Endodermal cell (in vitro differentiated cells): ENCODE data around the gene CDC45. TPM values are rescaled to one million over a fixed set of nuclear protein-coding genes. Genes with fewer than 3 reads are reported as not detected.
"Not testable (repeated sequence)": the region's sequence is repeated elsewhere in the genome, so short reads cannot be mapped to it uniquely, and the experiment has no call there.

ENCODE experiments used
- DNase-seq: peaks from one replicate; pipeline ENCODE4 v3.0.0-alpha.2; 2017
- H3K27ac ChIP-seq: 2 replicates; pipeline ENCODE4 v1.5.1; 2013; ENCODE audit warnings: mild to moderate bottlenecking, low read depth, low read length, moderate library complexity
- H3K27me3 ChIP-seq: 2 replicates; pipeline ENCODE4 v1.6.1; 2013; ENCODE audit warnings: mild to moderate bottlenecking, low read length, moderate library complexity; ENCODE audit not compliant: insufficient read depth, control insufficient read depth, poor library complexity, severe bottlenecking
- H3K36me3 ChIP-seq: 2 replicates; pipeline ENCODE4 v1.7.0; 2013; ENCODE audit warnings: mild to moderate bottlenecking, low read length, moderate library complexity; ENCODE audit not compliant: control insufficient read depth, insufficient read depth
- H3K4me1 ChIP-seq: one replicate; pipeline ENCODE4 v1.7.0; 2013; ENCODE audit warnings: low read length; ENCODE audit not compliant: control insufficient read depth, insufficient read depth
- H3K4me3 ChIP-seq: 2 replicates; pipeline ENCODE4 v1.5.1; 2013; ENCODE audit warnings: mild to moderate bottlenecking, low read length, moderate library complexity
- H3K9ac ChIP-seq: 2 replicates; pipeline ENCODE4 v1.6.1; 2013; ENCODE audit warnings: mild to moderate bottlenecking, low read length, moderate library complexity; ENCODE audit not compliant: poor library complexity, severe bottlenecking; ENCODE audit errors: extremely low read depth
- H3K9me3 ChIP-seq: 2 replicates; pipeline ENCODE4 v1.6.1; 2013; ENCODE audit warnings: mild to moderate bottlenecking, low read length, moderate library complexity; ENCODE audit not compliant: control insufficient read depth
- H3K27ac Mint-ChIP-seq: 2 replicates; pipeline ENCODE4 v1.8.0; 2020; ENCODE audit warnings: mixed read lengths
- H3K27me3 Mint-ChIP-seq: 2 replicates; pipeline ENCODE4 v1.8.0; 2021; ENCODE audit warnings: mild to moderate bottlenecking, mixed read lengths; ENCODE audit not compliant: insufficient read depth
- H3K36me3 Mint-ChIP-seq: 2 replicates; pipeline ENCODE4 v1.8.0; 2020; ENCODE audit warnings: low read depth, mixed read lengths
- H3K4me1 Mint-ChIP-seq: 2 replicates; pipeline ENCODE4 v1.8.0; 2020; ENCODE audit warnings: mixed read lengths
- H3K4me3 Mint-ChIP-seq: 2 replicates; pipeline ENCODE4 v1.8.0; 2020; ENCODE audit warnings: mild to moderate bottlenecking, moderate library complexity, mixed read lengths
- H3K9me3 Mint-ChIP-seq: 2 replicates; pipeline ENCODE4 v1.8.0; 2020; ENCODE audit warnings: mild to moderate bottlenecking, mixed read lengths
- WGBS, 2 experiments: methylation state at CpG; one replicate each; pipeline versions ENCODE4 v1.1.5 to v1.1.7; 2013; ENCODE audit warnings: missing lambda C conversion rate in 2 of 2, mixed read lengths in 1 of 2; ENCODE audit not compliant: insufficient coverage in 1 of 2, insufficient read length in 1 of 2; 5-methylcytosine and 5-hydroxymethylcytosine counted together
- total RNA-seq, 2 donors: library from RNA; stranded (reverse); fragmentation: NEBNext Ultra II Directional in 1 of 2; extraction: Animal tissue kit (Norgen Biotek cat#: 25700) in 1 of 2; gene quantifications; 2 replicates in 1 of 2; 3 replicates in 1 of 2; pipeline ENCODE4 v1.2.1, GENCODE V29; 2021
- TF ChIP-seq, protein P1 (sequence below): fragments of 200-600 bp; sonication (generic); conservative IDR thresholded peaks from 2 replicates; pipeline ENCODE4 v1.5.0; 2021; ENCODE audit warnings: antibody characterized with exemption, mild to moderate bottlenecking

CDC45 gene
- total RNA-seq, 2 donors from 2014 or later: 30.3 to 31.2 TPM

DNA sequence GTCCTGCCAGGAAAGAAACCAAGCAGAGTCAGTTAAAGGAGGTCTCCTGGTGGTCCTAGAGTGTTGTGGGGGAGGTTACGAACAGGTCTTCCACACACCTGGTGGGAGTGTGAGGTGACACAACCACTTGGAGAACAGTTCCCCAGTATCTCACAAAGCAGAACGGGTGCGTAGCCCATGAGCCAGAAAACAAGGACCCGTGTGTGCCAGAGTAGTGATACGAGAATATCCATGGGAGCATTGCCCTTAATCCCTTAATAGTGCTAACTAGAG lies 66.2 kb downstream of the CDC45 start:
- Mint-ChIP-seq H3K36me3 (no peaks in the 10 kb centered on the region), H3K4me1 (no peaks in the 10 kb centered on the region), H3K27me3 (no peaks in the 10 kb centered on the region), H3K4me3 (no peak overlapping the region), H3K27ac (no peak overlapping the region), H3K9me3 (no peaks in the 10 kb centered on the region)
- Histone ChIP-seq H3K4me3 (no peak overlapping the region), H3K27ac (no peak overlapping the region), H3K27me3 (no peaks in the 10 kb centered on the region), H3K9ac (no peak overlapping the region), H3K36me3 (no peaks in the 10 kb centered on the region), H3K9me3 (no peaks in the 10 kb centered on the region), H3K4me1 (no peaks in the 10 kb centered on the region)
- TF ChIP-seq, protein P1, sequence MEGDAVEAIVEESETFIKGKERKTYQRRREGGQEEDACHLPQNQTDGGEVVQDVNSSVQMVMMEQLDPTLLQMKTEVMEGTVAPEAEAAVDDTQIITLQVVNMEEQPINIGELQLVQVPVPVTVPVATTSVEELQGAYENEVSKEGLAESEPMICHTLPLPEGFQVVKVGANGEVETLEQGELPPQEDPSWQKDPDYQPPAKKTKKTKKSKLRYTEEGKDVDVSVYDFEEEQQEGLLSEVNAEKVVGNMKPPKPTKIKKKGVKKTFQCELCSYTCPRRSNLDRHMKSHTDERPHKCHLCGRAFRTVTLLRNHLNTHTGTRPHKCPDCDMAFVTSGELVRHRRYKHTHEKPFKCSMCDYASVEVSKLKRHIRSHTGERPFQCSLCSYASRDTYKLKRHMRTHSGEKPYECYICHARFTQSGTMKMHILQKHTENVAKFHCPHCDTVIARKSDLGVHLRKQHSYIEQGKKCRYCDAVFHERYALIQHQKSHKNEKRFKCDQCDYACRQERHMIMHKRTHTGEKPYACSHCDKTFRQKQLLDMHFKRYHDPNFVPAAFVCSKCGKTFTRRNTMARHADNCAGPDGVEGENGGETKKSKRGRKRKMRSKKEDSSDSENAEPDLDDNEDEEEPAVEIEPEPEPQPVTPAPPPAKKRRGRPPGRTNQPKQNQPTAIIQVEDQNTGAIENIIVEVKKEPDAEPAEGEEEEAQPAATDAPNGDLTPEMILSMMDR: no peak
- WGBS, 2 experiments: 94 to 100% methylated on average over 4 to 5 of the region's 5 CpGs
- DNase-seq: no peak

DNA sequence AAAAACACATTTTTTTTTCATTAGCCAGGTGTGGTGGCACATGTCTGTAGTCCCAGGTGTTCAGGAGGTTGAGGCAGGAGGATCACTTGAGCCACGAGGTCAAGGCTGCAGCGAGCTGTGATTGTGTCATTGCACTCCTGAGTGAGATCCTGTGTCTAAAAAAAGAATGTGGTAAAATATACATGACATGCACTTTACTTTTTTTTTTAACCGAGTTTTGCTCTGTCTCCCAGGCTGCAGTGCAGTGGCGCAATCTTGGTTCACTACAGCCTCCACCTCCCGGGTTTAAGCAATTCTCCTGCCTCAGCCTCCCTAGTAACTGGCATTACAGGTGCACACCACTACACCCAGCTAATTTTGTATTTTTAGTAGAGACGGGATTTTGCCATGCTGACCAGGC lies 67.0 kb downstream of the CDC45 start:
- Histone ChIP-seq H3K4me1 (no peaks in the 10 kb centered on the region), H3K27ac (no peak overlapping the region), H3K27me3 (no peaks in the 10 kb centered on the region), H3K36me3 (no peaks in the 10 kb centered on the region), H3K9me3 (no peaks in the 10 kb centered on the region), H3K9ac (no peak overlapping the region), H3K4me3 (no peak overlapping the region)
- Mint-ChIP-seq H3K27me3 (no peaks in the 10 kb centered on the region), H3K27ac (no peak overlapping the region), H3K9me3 (no peaks in the 10 kb centered on the region), H3K4me1 (no peaks in the 10 kb centered on the region), H3K4me3 (no peak overlapping the region), H3K36me3 (no peaks in the 10 kb centered on the region)
- TF ChIP-seq, protein P1: no peak
- DNase-seq: no peak
- WGBS, 2 experiments: 87 to 100% methylated on average over 3 to 6 of the region's 6 CpGs

DNA sequence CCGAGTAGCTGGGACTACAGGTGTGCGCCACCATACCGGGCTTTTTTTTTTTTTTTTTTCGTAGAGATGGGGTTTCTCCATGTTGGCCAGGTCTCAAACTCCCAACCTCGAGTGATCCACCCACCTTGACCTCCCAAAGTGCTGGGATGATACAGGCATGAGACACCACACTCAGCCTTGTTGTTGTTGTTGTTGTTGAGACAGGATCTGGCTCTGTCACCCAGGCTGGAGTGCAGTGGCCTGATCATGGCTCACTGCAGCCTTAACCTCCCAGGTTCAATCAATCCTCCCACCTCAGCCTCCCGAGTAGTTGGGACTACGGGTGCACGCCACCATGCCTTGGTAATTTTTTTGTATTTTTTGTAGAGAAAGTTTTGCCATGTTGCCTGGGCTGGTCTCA lies 67.9 kb downstream of the CDC45 start:
- Mint-ChIP-seq H3K9me3 (peaks cover 2% of the 10 kb centered on the region), H3K27me3 (no peaks in the 10 kb centered on the region), H3K27ac (no peak overlapping the region), H3K4me3 (no peak overlapping the region), H3K36me3 (peaks cover 2% of the 10 kb centered on the region), H3K4me1 (no peaks in the 10 kb centered on the region)
- H3K27me3 ChIP-seq: no peaks in the 10 kb centered on the region
- H3K4me3 ChIP-seq: no peak overlapping the region
- H3K9me3 ChIP-seq: no peaks in the 10 kb centered on the region
- H3K9ac ChIP-seq: no peak overlapping the region
- 97 to 100% methylated on average over 1 to 7 of the region's 8 CpGs for WGBS, 2 experiments
- TF ChIP-seq, protein P1: no peak
- DNase-seq: no peak
- H3K27ac ChIP-seq: no peak overlapping the region
- H3K4me1 ChIP-seq: no peaks in the 10 kb centered on the region
- no peaks in the 10 kb centered on the region for H3K36me3 ChIP-seq

DNA sequence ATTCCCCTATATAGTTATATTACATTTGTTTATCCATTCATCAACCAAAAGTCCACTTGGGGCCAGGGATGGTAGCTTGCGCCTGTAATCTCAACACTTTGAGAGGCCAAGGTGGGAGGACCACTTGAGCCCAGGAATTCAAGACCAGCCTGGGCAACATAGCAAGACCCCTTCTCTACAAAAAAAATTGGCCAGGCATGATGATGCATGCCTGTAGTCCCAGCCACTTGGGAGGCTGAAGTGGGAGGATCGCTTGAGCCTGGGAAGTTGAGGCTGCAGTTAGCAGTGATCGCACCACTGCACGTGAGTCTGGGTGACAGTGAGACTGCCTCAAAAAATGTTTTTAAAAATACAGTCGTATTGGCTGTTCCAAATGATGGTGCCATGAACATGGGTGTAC lies 68.7 kb downstream of the CDC45 start:
- WGBS, 2 experiments: 91 to 94% methylated on average over 5 of the region's 5 CpGs
- not testable (repeated sequence) for H3K9me3 Mint-ChIP-seq, H3K27ac ChIP-seq, H3K9me3 ChIP-seq, H3K4me1 Mint-ChIP-seq, H3K27me3 ChIP-seq, H3K4me1 ChIP-seq, H3K27me3 Mint-ChIP-seq, H3K36me3 ChIP-seq, H3K9ac ChIP-seq, H3K27ac Mint-ChIP-seq, H3K4me3 ChIP-seq, DNase-seq, H3K36me3 Mint-ChIP-seq, H3K4me3 Mint-ChIP-seq
